Measurements from ENCODE around the gene GNAS-AS1.

- TF ChIP-seq EZH2 (IDR thresholded peaks at IDR 0.05; ENCODE audit: low read depth, unreplicated experiment), result no peak
- no peak for TF ChIP-seq CTCF (conservative IDR thresholded peaks at IDR 0.05; ENCODE audit: low read depth in 2 of 2)
Measured at GRCh38 chr20:58772786-58773185, 77.9 kb downstream of the GNAS-AS1 start.
